ENCODE measurements around the gene CHM.

DNA sequence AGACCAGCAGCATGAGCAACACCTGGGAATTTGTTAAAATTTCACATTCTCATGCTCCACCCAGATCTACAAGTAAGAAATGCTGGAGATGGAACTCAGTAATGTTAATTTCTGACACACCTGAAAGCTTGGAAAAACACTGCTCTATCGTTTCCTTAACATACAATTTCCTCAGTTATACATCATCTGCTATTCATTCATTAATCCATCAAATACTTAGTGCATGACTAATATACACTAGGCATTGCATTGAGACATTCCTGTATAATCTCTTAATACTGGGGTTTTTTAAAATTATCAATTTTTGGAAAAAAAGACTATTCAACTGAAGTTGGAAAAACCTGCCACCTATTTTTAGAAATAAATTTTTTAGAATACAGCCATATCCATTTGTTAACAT lies 106.1 kb downstream of the CHM start:
- TF ChIP-seq CTCF (IDR thresholded peaks at IDR 0.05; ENCODE audit: insufficient read depth, low read length, poor library complexity, severe bottlenecking): no peak
- TF ChIP-seq EZH2phosphoT487 (conservative IDR thresholded peaks at IDR 0.05; ENCODE audit: low read length): no peak
